Uterus (tissue), 4 donors: ENCODE results near the gene RAPGEF2. TPM values are rescaled to one million over a fixed set of nuclear protein-coding genes. Genes with fewer than 3 reads are reported as not detected.
"Not testable (repeated sequence)": the region's sequence is repeated elsewhere in the genome, so short reads cannot be mapped to it uniquely, and the experiment has no call there.

ENCODE experiments used
- DNase-seq, 2 donors: peaks; one replicate each; pipeline ENCODE4 v3.0.0-alpha.2; 2019 to 2020
- H3K27ac ChIP-seq, 2 donors: fragments of 200-600 bp; sonication (generic); 1 replicate in 1 of 2; 2 replicates in 1 of 2; pipeline ENCODE4 v1.5.1; 2016 to 2018
- H3K27me3 ChIP-seq, 2 donors: fragments of 200-600 bp; sonication (generic); one replicate each; pipeline ENCODE4 v1.5.1; 2018 to 2019; ENCODE audit warnings: control low read depth in 1 of 2
- H3K36me3 ChIP-seq, 2 donors: fragments of 200-600 bp; sonication (generic); one replicate each; pipeline ENCODE4 v1.5.1; 2019; ENCODE audit warnings: control low read depth in 1 of 2
- H3K4me1 ChIP-seq, 2 donors: fragments of 200-600 bp; sonication (generic); one replicate each; pipeline ENCODE4 v1.5.1; 2018 to 2019; ENCODE audit warnings: control low read depth in 1 of 2
- H3K4me3 ChIP-seq, 2 donors: fragments of 200-600 bp; sonication (generic); 1 replicate in 1 of 2; 2 replicates in 1 of 2; pipeline ENCODE4 v1.5.1; 2018 to 2019; ENCODE audit warnings: mild to moderate bottlenecking in 1 of 2
- H3K9me3 ChIP-seq, 2 donors: fragments of 200-600 bp; sonication (generic); one replicate each; pipeline ENCODE4 v1.5.1; 2019; ENCODE audit warnings: control low read depth in 1 of 2
- POLR2A ChIP-seq, 2 donors: fragments of 450-650 bp; IDR thresholded peaks; one replicate each; pipeline ENCODE4 v1.6.1; 2016; ENCODE audit warnings: antibody characterized with exemption in 2 of 2, mild to moderate bottlenecking in 1 of 2, moderate library complexity in 1 of 2
- intact Hi-C: fragments of 100-400 bp; cut with DNase I; formaldehyde crosslinking; loops from one replicate; pipeline ENCODE4 v1.15.1; 2023; ENCODE audit warnings: low total_unique reads
- total RNA-seq, 4 donors: library from RNA; depleted of rRNA in 3 of 4; stranded (reverse); fragments of >200 nt in 3 of 4; gene quantifications; one replicate each; pipeline versions ENCODE4 v1.1.0 to v1.2.4, GENCODE V29; 2014 to 2023
- TF ChIP-seq, protein P1 (sequence below), 4 experiments: fragments of 200-600 bp in 2 of 4; fragments of 450-650 bp in 2 of 4; sonication (generic) in 2 of 4; IDR thresholded peaks; one replicate each; pipeline ENCODE4 v1.5.1; 2016 to 2019; ENCODE audit warnings: antibody characterized with exemption in 4 of 4, mild to moderate bottlenecking in 2 of 4, moderate library complexity in 1 of 4
- donor health status: DM: yes; HTN: yes; CAD: no.

Gene RAPGEF2
- total RNA-seq, 4 donors from 2014 or later = 27.9 to 61.4 (median 40.5) TPM

DNA sequence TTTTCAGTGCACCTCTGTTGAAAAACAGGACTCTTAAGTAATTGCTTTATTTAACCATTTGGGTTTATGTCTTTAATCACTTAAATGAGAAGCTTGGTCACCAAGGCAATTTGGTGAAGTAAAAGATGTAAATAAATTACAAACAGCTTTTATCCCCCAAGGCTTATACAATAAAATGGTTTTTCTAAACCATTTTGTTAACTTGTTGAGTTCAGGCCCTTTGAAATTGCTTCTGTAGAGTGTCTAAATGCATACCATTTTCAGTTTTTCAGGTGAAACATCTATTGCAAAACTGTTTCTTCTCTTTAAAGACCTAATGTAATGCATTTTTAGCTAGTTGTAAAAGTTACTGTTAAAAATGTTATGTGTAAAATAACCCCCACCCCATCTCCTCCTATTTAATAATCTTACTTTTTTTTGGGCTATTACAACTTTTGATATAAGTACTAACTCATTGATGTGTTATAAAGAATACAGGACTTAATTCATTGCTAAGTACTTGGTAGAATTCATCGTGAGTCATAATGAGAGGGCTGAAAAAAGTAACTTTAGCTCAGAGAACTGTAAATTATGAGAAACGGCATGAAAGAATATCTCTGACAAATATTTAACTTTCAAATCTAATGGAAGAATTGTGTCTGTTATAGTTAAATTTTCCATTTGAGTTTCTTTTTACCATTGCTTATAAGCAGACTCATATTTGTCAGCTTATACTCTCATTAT, 4.5 kb downstream of the RAPGEF2 start:
- intact Hi-C loops = no loop called here
- TF ChIP-seq, protein P1, sequence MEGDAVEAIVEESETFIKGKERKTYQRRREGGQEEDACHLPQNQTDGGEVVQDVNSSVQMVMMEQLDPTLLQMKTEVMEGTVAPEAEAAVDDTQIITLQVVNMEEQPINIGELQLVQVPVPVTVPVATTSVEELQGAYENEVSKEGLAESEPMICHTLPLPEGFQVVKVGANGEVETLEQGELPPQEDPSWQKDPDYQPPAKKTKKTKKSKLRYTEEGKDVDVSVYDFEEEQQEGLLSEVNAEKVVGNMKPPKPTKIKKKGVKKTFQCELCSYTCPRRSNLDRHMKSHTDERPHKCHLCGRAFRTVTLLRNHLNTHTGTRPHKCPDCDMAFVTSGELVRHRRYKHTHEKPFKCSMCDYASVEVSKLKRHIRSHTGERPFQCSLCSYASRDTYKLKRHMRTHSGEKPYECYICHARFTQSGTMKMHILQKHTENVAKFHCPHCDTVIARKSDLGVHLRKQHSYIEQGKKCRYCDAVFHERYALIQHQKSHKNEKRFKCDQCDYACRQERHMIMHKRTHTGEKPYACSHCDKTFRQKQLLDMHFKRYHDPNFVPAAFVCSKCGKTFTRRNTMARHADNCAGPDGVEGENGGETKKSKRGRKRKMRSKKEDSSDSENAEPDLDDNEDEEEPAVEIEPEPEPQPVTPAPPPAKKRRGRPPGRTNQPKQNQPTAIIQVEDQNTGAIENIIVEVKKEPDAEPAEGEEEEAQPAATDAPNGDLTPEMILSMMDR (IDR thresholded peaks at IDR 0.05) = no peak
- no peak for TF ChIP-seq POLR2A (IDR thresholded peaks at IDR 0.05)
- DNase-seq = no peak
- no peaks in the 10 kb centered on the region for H3K9me3 ChIP-seq
- no peaks in the 10 kb centered on the region for H3K36me3 ChIP-seq
- no peaks in the 10 kb centered on the region for H3K27me3 ChIP-seq
- H3K4me1 ChIP-seq = peaks cover 0 to 5% of the 10 kb centered on the region in 2 donors
- H3K27ac ChIP-seq = no peak overlapping the region
- H3K4me3 ChIP-seq = no peak overlapping the region

DNA sequence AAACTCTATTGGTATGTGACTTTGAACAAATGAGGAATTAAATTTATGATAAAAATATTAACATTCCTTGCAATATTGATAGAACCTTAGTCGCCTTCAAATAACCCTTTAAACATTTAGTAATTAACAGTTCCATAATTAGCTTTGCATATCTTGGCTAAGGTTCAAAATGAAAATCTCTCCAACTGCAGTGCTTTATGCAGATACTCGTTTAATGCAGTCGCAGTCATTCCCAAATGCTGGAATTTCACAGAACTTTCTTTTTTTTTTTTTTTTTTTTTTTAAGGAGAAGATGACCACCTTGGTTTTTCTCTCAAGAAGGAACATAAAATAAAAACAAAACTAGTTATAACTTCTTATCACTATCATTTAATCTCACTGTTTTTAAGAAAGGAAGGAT, 5.2 kb downstream of the RAPGEF2 start:
- TF ChIP-seq, protein P1 (IDR thresholded peaks at IDR 0.05) = no peak
- TF ChIP-seq POLR2A (IDR thresholded peaks at IDR 0.05) = no peak
- Histone ChIP-seq H3K36me3 (no peaks in the 10 kb centered on the region), H3K4me3 (no peak overlapping the region), H3K4me1 (peaks cover 0 to 5% of the 10 kb centered on the region in 2 donors), H3K27ac (no peak overlapping the region), H3K27me3 (no peaks in the 10 kb centered on the region), H3K9me3 (no peaks in the 10 kb centered on the region)
- intact Hi-C loops = no loop called here
- DNase-seq = no peak

DNA sequence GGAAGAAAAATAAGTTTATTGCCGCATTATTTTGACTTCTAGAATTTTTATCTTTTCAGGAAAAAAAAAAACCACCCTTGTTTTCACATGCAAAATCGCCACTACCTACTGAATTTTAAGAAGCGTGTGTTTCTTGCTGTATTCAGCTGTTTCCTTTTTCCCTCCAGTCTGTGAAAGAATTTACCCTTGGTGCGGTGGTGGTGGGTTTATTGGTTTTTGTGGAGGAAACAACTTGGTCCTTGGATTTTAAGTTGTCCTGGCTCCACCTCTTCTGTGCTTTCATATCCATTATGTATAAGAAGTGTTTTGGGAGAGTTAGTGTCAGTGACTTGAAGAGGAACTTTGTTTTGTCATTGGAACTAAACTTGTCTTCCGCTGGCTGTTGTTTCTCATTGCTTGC, 8.1 kb downstream of the RAPGEF2 start:
- no peak for DNase-seq
- Histone ChIP-seq H3K9me3 (no peaks in the 10 kb centered on the region), H3K36me3 (no peaks in the 10 kb centered on the region), H3K27ac (no peak overlapping the region), H3K4me1 (peaks cover 0 to 5% of the 10 kb centered on the region in 2 donors), H3K27me3 (no peaks in the 10 kb centered on the region), H3K4me3 (no peak overlapping the region)
- intact Hi-C loops = no loop called here
- TF ChIP-seq POLR2A (IDR thresholded peaks at IDR 0.05) = no peak
- TF ChIP-seq, protein P1 (IDR thresholded peaks at IDR 0.05) = no peak

DNA sequence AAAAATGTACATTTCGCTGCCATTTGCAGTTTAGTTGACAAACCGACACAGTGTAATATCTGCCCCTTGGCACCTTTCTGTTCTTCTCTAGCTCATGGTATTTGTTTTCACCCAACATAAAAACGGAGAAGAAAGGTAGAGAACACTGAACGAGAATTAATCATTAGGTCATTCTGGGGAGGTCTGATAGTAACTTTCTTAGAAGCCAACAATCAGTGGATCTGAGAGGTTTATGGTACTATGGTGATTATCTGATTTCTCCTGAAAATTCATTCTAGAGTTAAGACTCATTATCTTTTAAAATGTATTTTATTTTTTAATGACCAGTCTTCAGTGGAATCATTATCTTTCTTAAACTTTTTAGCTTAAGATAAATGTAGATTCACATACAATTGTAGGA, 8.5 kb downstream of the RAPGEF2 start:
- TF ChIP-seq, protein P1 (IDR thresholded peaks at IDR 0.05) = no peak
- peaks cover 0 to 5% of the 10 kb centered on the region in 2 donors for H3K4me1 ChIP-seq
- H3K4me3 ChIP-seq = no peak overlapping the region
- H3K36me3 ChIP-seq = no peaks in the 10 kb centered on the region
- DNase-seq = no peak
- H3K27ac ChIP-seq = no peak overlapping the region
- intact Hi-C loops = no loop called here
- H3K27me3 ChIP-seq = no peaks in the 10 kb centered on the region
- H3K9me3 ChIP-seq = no peaks in the 10 kb centered on the region

DNA sequence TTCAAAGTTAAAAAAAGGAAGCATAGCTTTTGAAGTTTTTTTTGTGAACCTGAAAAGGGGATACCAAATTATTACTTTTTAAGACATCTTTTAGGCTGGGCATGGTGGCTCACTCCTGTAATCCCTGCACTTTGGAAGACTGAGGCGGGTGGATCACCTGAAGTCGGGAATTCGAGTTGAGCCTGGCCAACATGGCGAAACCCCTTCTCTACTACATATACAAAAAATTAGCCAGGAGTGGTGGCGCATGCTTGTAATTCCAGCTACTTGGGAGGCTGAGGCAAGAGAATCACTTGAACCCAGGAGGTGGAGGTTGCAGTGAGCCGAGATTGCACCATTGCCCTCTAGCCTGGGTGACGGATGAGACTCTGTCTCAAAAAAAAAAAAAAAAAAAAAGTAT, 10.5 kb downstream of the RAPGEF2 start:
- intact Hi-C loops, H3K9me3 ChIP-seq, H3K27ac ChIP-seq, DNase-seq, H3K36me3 ChIP-seq, H3K4me1 ChIP-seq, H3K27me3 ChIP-seq, H3K4me3 ChIP-seq: not testable (repeated sequence)

DNA sequence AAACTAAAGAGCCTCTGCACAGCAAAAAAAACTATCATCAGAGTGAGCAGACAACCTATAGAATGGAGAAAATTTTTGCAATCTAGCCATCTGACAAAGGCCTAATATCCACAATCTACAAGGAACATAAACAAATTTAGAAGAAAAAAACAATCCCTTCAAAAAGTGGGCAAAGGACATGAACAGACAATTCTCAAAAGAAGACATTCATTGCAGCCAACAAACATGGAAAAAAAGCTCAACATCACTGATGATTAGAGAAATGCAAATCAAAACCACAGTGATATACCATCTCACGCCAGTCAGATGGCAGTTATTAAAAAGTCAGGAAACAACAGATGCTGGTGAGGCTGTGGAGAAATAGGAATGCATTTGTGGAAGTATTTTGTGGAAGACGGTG, 13.2 kb downstream of the RAPGEF2 start:
- DNase-seq, intact Hi-C loops, H3K27ac ChIP-seq, H3K9me3 ChIP-seq, H3K36me3 ChIP-seq, H3K4me1 ChIP-seq, H3K27me3 ChIP-seq, H3K4me3 ChIP-seq: not testable (repeated sequence)

DNA sequence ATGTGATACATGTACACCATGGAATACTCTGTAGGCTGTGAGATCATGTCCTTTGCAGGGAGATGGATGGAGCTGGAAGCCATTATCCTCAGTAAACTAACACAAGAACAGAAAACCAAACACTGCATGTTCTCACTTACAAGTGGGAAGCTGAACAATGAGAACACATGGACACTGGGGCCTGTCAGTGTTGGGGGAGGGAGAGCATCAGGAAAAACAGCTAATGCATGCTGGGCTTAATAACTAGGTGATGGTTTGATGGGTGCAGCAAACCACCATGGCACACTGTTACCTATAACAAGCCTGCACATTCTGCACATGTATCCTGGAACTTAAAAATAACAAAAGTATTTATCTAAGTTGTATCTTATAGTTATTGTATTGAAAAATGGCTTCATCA, 13.8 kb downstream of the RAPGEF2 start:
- intact Hi-C loops, H3K27me3 ChIP-seq, H3K4me1 ChIP-seq, H3K27ac ChIP-seq, H3K9me3 ChIP-seq, H3K4me3 ChIP-seq, DNase-seq, H3K36me3 ChIP-seq: not testable (repeated sequence)
